NK-92 (cell line): ENCODE measurements around the gene HSPA8.

Source experiments
- DNase-seq: peaks from one replicate; lab custom pipeline; 2025; ENCODE audit not compliant: unreplicated experiment; lab: John Stamatoyannopoulos, UW

The HSPA8 gene

GRCh38 chr11:123051146-123051545 lies 10.8 kb downstream of the HSPA8 start:
- DNase-seq = no peak

GRCh38 chr11:123047947-123048293 lies 14.0 kb downstream of the HSPA8 start:
- DNase-seq = no peak

DNA sequence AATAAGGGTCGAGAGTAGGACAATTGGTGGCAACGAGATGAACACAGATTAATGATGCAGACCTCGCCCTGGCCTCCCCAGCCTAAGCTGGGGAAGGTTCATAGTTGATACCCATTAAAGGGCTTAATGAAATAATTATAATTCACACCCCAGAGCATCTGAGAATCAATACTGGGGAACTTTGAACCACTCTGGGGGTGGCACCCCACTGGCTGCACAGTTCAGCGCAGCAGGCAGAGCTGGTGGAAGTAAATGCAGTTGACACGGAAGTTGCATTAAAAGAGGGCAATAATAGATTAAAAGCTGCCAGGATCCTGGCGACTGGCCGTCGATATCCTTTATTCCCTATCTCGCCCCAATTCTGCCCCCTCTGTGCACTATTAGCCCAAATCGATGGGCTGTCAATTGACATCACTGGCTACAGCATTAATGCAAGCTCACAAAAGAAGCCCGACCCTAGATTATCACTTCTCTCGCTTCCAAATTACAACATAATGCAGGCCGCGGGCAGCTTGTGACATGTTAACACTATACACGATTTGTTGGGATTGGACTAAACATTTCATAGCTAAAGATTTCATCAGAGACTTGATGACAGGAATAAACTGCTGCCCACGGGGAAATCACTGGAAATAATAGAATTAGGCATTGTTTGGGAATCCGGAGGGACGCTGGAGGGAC lies 14.5 kb downstream of the HSPA8 start:
- DNase-seq = no peak

- no peak for DNase-seq
Measured at GRCh38 chr11:123046473-123047259, 15.3 kb downstream of the HSPA8 start.

- no peak for DNase-seq
Measured at GRCh38 chr11:123045101-123045500, 16.8 kb downstream of the HSPA8 start.

DNA sequence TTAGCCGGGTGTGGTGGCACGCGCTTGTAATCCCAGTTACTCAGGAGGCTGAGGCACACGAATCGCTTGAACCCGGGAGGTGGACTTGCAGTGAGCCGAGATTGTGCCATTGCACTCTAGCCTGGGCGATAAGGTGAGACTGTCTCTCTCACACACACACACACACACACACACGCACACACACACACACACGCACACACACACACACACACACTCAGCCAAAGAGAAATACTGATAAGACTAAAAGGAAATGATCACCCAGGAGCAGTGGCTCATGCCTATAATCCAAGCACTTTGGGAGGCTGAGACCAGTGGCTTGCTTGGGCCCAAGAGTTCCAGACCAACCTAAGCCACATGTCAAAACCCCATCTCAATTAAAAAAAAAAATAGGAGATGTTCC lies 20.8 kb downstream of the HSPA8 start:
- no peak for DNase-seq

DNA sequence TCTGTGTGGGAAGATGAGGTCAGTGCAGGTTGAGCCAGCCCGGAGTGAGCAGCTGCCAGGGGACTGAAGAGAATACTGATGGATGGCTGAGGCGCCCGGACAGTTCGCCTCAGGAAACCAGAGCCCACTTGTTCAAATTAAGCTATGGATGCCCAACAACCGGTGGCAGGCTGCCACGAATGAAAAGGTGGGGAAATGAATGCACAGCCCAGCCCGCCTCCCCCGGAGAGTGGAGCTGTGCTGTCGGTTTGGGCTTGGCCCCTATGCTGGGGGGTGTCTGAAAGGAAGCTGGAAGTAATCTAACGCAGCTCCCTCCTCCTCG lies 21.9 kb downstream of the HSPA8 start:
- no peak for DNase-seq

GRCh38 chr11:123035831-123036230 lies 26.1 kb downstream of the HSPA8 start:
- no peak for DNase-seq

GRCh38 chr11:123034597-123034996 lies 27.3 kb downstream of the HSPA8 start:
- no peak for DNase-seq

GRCh38 chr11:123033895-123034294 lies 28.0 kb downstream of the HSPA8 start:
- no peak for DNase-seq

GRCh38 chr11:123030517-123030916 lies 31.4 kb downstream of the HSPA8 start:
- no peak for DNase-seq

DNA sequence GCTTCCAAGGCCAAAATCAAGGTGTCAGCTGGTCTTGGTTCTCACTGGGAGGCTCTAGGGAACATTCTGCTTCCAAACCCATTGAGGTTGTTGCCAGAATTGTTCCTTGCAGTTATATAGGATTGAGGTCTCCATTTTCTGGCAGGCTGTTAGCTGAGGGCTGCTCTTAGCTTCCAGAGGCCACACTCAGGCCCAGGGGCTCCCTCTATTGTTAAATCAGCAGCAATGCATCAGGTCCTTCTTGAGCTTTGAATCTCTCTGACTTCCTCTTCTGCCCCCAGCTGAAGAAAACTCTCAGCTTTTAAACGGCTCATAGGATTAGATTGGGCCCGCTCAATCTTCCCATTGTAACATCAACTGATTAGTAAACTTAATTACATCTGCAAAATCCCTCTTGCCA lies 41.0 kb downstream of the HSPA8 start:
- DNase-seq = no peak

GRCh38 chr11:123018702-123019101 lies 43.2 kb downstream of the HSPA8 start:
- DNase-seq = no peak

DNA sequence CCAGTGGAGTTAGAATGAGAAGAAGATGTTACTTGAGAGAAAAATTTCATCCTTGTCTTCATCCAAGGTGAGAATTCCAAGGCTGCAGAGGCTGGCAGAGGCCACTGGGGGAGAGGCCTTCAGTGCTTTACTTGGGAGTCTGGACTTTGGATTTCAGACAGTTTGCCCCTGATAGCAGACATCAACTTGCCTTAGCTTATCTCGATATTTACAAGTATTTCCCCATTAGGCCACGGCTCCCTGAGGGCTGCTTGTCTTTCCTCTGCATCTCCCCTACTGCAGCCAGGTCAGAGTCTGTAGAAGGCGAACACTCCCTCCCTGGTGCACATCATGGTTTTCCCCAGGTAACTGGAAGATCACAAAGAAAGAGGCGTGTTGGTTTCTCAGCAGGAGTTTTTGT lies 50.4 kb downstream of the HSPA8 start:
- DNase-seq = no peak
